ENCODE data around the gene PLAGL1.
"Not testable (repeated sequence)": the region's sequence is repeated elsewhere in the genome, so short reads cannot be mapped to it uniquely, and the experiment has no call there.

GRCh38 chr6:144046672-144047071 is 38.6 kb upstream of the PLAGL1 start:
- not testable (repeated sequence) for TF ChIP-seq CTCF, POLR2A, EP300, POLR2AphosphoS5 (IDR thresholded peaks at IDR 0.05)
